NCI-H1092 (cell line): Measurements from ENCODE around the gene LDB1.

Source experiments
- DNase-seq: peaks from one replicate; lab custom pipeline; 2025; lab: John Stamatoyannopoulos, UW

LDB1 gene

GRCh38 chr10:102113261-102113955 lies 6.8 kb downstream of the LDB1 start:
- DNase-seq: no peak

GRCh38 chr10:102112210-102112817 lies 7.9 kb downstream of the LDB1 start:
- DNase-seq: no peak

GRCh38 chr10:102111276-102111675 lies 8.9 kb downstream of the LDB1 start:
- DNase-seq: no peak

GRCh38 chr10:102109166-102110116 lies 10.7 kb downstream of the LDB1 start:
- no peak for DNase-seq

GRCh38 chr10:102106998-102107397 lies 13.2 kb downstream of the LDB1 start:
- DNase-seq: no peak

GRCh38 chr10:102102421-102102820 lies 17.7 kb downstream of the LDB1 start:
- no peak for DNase-seq

GRCh38 chr10:102101152-102101551 lies 19.0 kb downstream of the LDB1 start:
- no peak for DNase-seq

- DNase-seq: no peak
Measured at GRCh38 chr10:102096449-102096848, 23.7 kb downstream of the LDB1 start.

- no peak for DNase-seq
Measured at GRCh38 chr10:102090772-102091171, 29.4 kb downstream of the LDB1 start.

GRCh38 chr10:102086196-102086595 lies 34.0 kb downstream of the LDB1 start:
- no peak for DNase-seq

GRCh38 chr10:102085336-102085735 lies 34.8 kb downstream of the LDB1 start:
- DNase-seq: no peak

- no peak for DNase-seq
Measured at GRCh38 chr10:102083541-102083940, 36.6 kb downstream of the LDB1 start.

- DNase-seq: peak; percentile 25
Measured at GRCh38 chr10:102072673-102073527, 47.3 kb downstream of the LDB1 start.

GRCh38 chr10:102069071-102069470 lies 51.1 kb downstream of the LDB1 start:
- DNase-seq: no peak

- DNase-seq: peak; percentile 26
Measured at GRCh38 chr10:102068216-102068615, 52.0 kb downstream of the LDB1 start.

- DNase-seq: no peak
Measured at GRCh38 chr10:102067091-102067916, 52.9 kb downstream of the LDB1 start.

GRCh38 chr10:102066399-102067088 lies 53.6 kb downstream of the LDB1 start:
- DNase-seq: no peak

- DNase-seq: no peak
Measured at GRCh38 chr10:102065561-102066398, 54.4 kb downstream of the LDB1 start.

- DNase-seq: peak; percentile 57
Measured at GRCh38 chr10:102064868-102065560, 55.2 kb downstream of the LDB1 start, which contains the start of gene HPS6. TSS of gene HPS6 (plus strand) at chr10:102065349. CDS start at chr10:102065475, 126 bp downstream.
